A549 treated with Hydrocortisone at 1 μM for 4 hours (cell line): ENCODE data around the gene FANCL. TPM values are rescaled to one million over a fixed set of nuclear protein-coding genes. Genes with fewer than 3 reads are reported as not detected.

Experiments used
- total RNA-seq: library from RNA; stranded (reverse); fragments of 200-300 nt; extraction: Qiagen RNA extraction; gene quantifications from 5 replicates; pipeline ENCODE4 v1.2.3, GENCODE V29; 2022

Gene FANCL
- 23.4 to 28.1 TPM (median 25.0 TPM) in 5 replicates for total RNA-seq

DNA sequence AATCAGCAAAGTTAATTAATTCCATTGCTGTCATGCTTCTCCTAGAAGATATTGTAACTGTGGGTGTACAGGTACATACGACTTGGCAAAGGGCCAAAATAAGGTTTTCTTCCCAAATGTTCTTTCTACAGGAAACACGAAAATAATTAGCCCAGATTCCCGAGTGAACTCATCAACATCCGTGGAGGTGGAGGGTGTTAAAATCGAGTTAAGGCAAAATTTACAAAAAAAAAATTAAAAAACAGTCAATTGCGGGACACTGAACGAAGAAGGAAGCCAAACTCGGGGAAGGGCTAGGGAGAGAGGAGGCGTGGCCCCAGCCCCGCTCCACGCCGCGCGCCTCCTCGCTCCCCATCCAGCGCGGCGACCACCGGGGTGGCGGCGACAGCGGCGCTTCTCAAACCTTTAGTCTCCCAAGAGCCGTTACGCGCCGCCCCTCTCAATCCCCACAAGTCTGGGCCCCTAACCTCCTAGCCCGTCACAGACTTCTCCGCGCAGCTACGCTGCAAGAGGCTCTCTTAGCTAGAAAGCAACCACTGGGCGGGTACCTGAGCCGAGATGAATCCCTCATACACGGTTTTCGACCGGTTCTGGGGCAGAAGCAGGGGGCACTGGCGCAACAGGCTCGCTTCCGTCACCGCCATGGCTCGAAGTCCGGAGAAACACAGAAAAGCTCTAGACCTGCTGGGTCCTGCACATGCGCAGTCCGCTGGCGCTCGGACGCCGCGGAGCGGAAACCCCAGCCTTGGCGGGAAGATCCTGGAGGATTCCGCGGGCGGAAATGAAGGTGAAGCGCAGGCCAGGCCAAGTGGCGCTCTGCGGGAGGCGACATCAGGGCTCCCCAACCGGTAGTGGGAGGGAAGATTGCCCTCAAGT lies at the start of gene FANCL:
Gene FANCL (minus strand): TSS at position 656 of the 876 bp plus-strand sequence. CDS start 12 bp downstream, at position 644.

Other genes with a start within 250 kb of the FANCL start
- 26.1 to 36.1 TPM (median 28.2 TPM) in 5 replicates for gene VRK2, start 194.5 kb downstream of the FANCL start, total RNA-seq